HG02678 (cell line): Measurements from ENCODE around the gene RIT1.
"Not testable (repeated sequence)": the region's sequence is repeated elsewhere in the genome, so short reads cannot be mapped to it uniquely, and the experiment has no call there.

Experiments used
- ATAC-seq: cut with Tn5 transposase; IDR thresholded peaks from one replicate; pipeline ENCODE4 v1.9.1; 2021; ENCODE audit warnings: mild to moderate bottlenecking, moderate library complexity; ENCODE audit not compliant: unreplicated experiment

Gene RIT1

GRCh38 chr1:155895617-155896016 lies 15.5 kb downstream of the RIT1 start:
- ATAC-seq, result not testable (repeated sequence)

GRCh38 chr1:155893389-155894142 lies 17.6 kb downstream of the RIT1 start:
- no peak for ATAC-seq

- no peak for ATAC-seq
Measured at GRCh38 chr1:155892796-155893195, 18.4 kb downstream of the RIT1 start.

GRCh38 chr1:155890251-155890650 lies 20.9 kb downstream of the RIT1 start:
- no peak for ATAC-seq

GRCh38 chr1:155889566-155889965 lies 21.6 kb downstream of the RIT1 start:
- ATAC-seq, result no peak

- ATAC-seq, result no peak
Measured at GRCh38 chr1:155888481-155888880, 22.7 kb downstream of the RIT1 start.

- no peak for ATAC-seq
Measured at GRCh38 chr1:155884982-155885381, 26.2 kb downstream of the RIT1 start.

- no peak for ATAC-seq
Measured at GRCh38 chr1:155884031-155884960, 26.9 kb downstream of the RIT1 start.

GRCh38 chr1:155882766-155883165 lies 28.4 kb downstream of the RIT1 start:
- ATAC-seq, result no peak

GRCh38 chr1:155882235-155882634 lies 28.9 kb downstream of the RIT1 start:
- ATAC-seq, result no peak

GRCh38 chr1:155880950-155881349 lies 30.2 kb downstream of the RIT1 start:
- ATAC-seq, result no peak

GRCh38 chr1:155880251-155880650 lies 30.9 kb downstream of the RIT1 start:
- no peak for ATAC-seq

- no peak for ATAC-seq
Measured at GRCh38 chr1:155877945-155878344, 33.2 kb downstream of the RIT1 start.

GRCh38 chr1:155873860-155874259 lies 37.3 kb downstream of the RIT1 start:
- ATAC-seq, result no peak

GRCh38 chr1:155872527-155872926 lies 38.6 kb downstream of the RIT1 start:
- no peak for ATAC-seq

- no peak for ATAC-seq
Measured at GRCh38 chr1:155871390-155871789, 39.8 kb downstream of the RIT1 start.

- ATAC-seq, result no peak
Measured at GRCh38 chr1:155867766-155868165, 43.4 kb downstream of the RIT1 start.

- no peak for ATAC-seq
Measured at GRCh38 chr1:155864393-155864792, 46.8 kb downstream of the RIT1 start.

GRCh38 chr1:155861896-155862295 lies 49.3 kb downstream of the RIT1 start:
- no peak for ATAC-seq

GRCh38 chr1:155860970-155861510 lies 50.1 kb downstream of the RIT1 start:
- ATAC-seq, result no peak
